GM23338 (cell line): ENCODE results near the gene PRDM10. TPM values are rescaled to one million over a fixed set of nuclear protein-coding genes. Genes with fewer than 3 reads are reported as not detected.

ENCODE experiments used
- ATAC-seq: fragments of 200-7000 bp; cut with Tn5 transposase; 3 replicates; pipeline ENCODE4 v1.9.1; 2020
- DNase-seq: peaks from one replicate; pipeline ENCODE4 v3.0.0-alpha.2; 2015; ENCODE audit warnings: low spot score
- H2AFZ ChIP-seq: fragments of 200-600 bp; sonication (generic); 2 replicates; pipeline ENCODE4 v1.8.0; 2016; ENCODE audit warnings: antibody characterized with exemption, mild to moderate bottlenecking, moderate library complexity
- H3F3A ChIP-seq: fragments of 200-600 bp; sonication (generic); replicated peaks from 2 replicates; pipeline ENCODE4 v1.8.0; 2017; ENCODE audit warnings: antibody characterized with exemption, mixed run types, low read depth
- H3K27ac ChIP-seq: fragments of 200-600 bp; sonication (generic); 2 replicates; pipeline ENCODE4 v1.6.1; 2016; ENCODE audit warnings: low read depth
- H3K27me3 ChIP-seq: fragments of 200-600 bp; sonication (generic); 2 replicates; pipeline ENCODE4 v1.8.0; 2016; ENCODE audit warnings: mild to moderate bottlenecking, mixed run types, moderate library complexity; ENCODE audit not compliant: insufficient read depth
- H3K36me3 ChIP-seq: fragments of 200-600 bp; sonication (generic); 2 replicates; pipeline ENCODE4 v1.8.0; 2016; ENCODE audit warnings: mild to moderate bottlenecking; ENCODE audit not compliant: insufficient read depth
- H3K4me1 ChIP-seq: fragments of 200-600 bp; sonication (generic); 2 replicates; pipeline ENCODE4 v1.8.0; 2016; ENCODE audit warnings: mild to moderate bottlenecking, moderate library complexity; ENCODE audit not compliant: insufficient read depth
- H3K4me2 ChIP-seq: fragments of 200-600 bp; sonication (generic); 2 replicates; pipeline ENCODE4 v1.7.1; 2017; ENCODE audit warnings: mixed run types
- H3K4me3 ChIP-seq: fragments of 200-600 bp; sonication (generic); 2 replicates; pipeline ENCODE4 v1.6.1; 2016; ENCODE audit warnings: mixed run types
- H3K79me2 ChIP-seq: fragments of 200-600 bp; sonication (generic); replicated peaks from 2 replicates; pipeline ENCODE4 v1.8.0; 2017; ENCODE audit warnings: mild to moderate bottlenecking; ENCODE audit not compliant: insufficient read depth
- H3K9me2 ChIP-seq: fragments of 200-600 bp; sonication (generic); 2 replicates; pipeline ENCODE4 v1.8.0; 2017; ENCODE audit not compliant: insufficient read depth
- H4K20me1 ChIP-seq: fragments of 200-600 bp; sonication (generic); replicated peaks from 2 replicates; pipeline ENCODE4 v1.8.0; 2017; ENCODE audit warnings: mild to moderate bottlenecking; ENCODE audit not compliant: insufficient read depth
- H3K27ac Mint-ChIP-seq: 2 replicates; pipeline ENCODE4 v1.8.0; 2020; ENCODE audit warnings: inconsistent platforms, mild to moderate bottlenecking, moderate library complexity, mixed read lengths
- H3K27me3 Mint-ChIP-seq: 3 replicates; pipeline ENCODE4 v1.8.0; 2022; ENCODE audit warnings: low read depth, mild to moderate bottlenecking, moderate library complexity, mixed read lengths, inconsistent platforms; ENCODE audit not compliant: insufficient read depth, poor library complexity
- H3K36me3 Mint-ChIP-seq: 3 replicates; pipeline ENCODE4 v1.8.0; 2021; ENCODE audit warnings: low read depth, mild to moderate bottlenecking, inconsistent platforms, moderate library complexity, mixed read lengths
- H3K4me1 Mint-ChIP-seq: 3 replicates; pipeline ENCODE4 v1.8.0; 2020; ENCODE audit warnings: mild to moderate bottlenecking, inconsistent platforms, mixed read lengths
- H3K4me3 Mint-ChIP-seq: 3 replicates; pipeline ENCODE4 v1.8.0; 2021; ENCODE audit warnings: moderate library complexity, mild to moderate bottlenecking, inconsistent platforms, mixed read lengths
- H3K9me3 Mint-ChIP-seq: 3 replicates; pipeline ENCODE4 v1.8.0; 2020; ENCODE audit warnings: moderate library complexity, mild to moderate bottlenecking, inconsistent platforms, mixed read lengths
- CTCF ChIP-seq, 2 experiments: fragments of 200-600 bp in 1 of 2; sonication (generic) in 1 of 2; conservative IDR thresholded peaks; 2 replicates each; pipeline versions ENCODE4 v1.5.1 to v1.6.1; 2016 to 2017; ENCODE audit warnings: antibody characterized with exemption in 2 of 2, low read depth in 2 of 2, mild to moderate bottlenecking in 2 of 2, moderate library complexity in 1 of 2
- ETS1 ChIP-seq: IDR thresholded peaks from 2 replicates; pipeline ENCODE4 v1.6.1; 2016; ENCODE audit warnings: antibody characterized with exemption
- EZH2phosphoT487 ChIP-seq: fragments of 200-600 bp; sonication (generic); IDR thresholded peaks from one replicate; pipeline ENCODE4 v1.8.1; 2018; ENCODE audit warnings: antibody characterized with exemption; ENCODE audit not compliant: unreplicated experiment
- JUNB ChIP-seq: IDR thresholded peaks from one replicate; pipeline ENCODE4 v1.6.1; 2016; ENCODE audit warnings: antibody characterized with exemption; ENCODE audit not compliant: unreplicated experiment
- ZNF114 ChIP-seq: fragments of 250-450 bp; sonication (Bioruptor Pico); IDR thresholded peaks from 2 replicates; pipeline ENCODE4 v1.5.0; 2020; ENCODE audit warnings: mild to moderate bottlenecking, moderate library complexity
- polyA plus RNA-seq: library from polyadenylated mRNA; unstranded; fragments of >200 nt; fragmentation: Nextera tagmentation; extraction: Ambion mirVana; gene quantifications from 2 replicates; pipeline ENCODE4 v1.2.1, GENCODE V29; 2016
- total RNA-seq: library from RNA; depleted of rRNA; stranded (reverse); fragments of >200 nt; shearing (Covaris generic); gene quantifications from 2 replicates; pipeline ENCODE4 v1.2.3, GENCODE V29; 2014

Gene PRDM10
- total and polyA plus RNA-seq, 2 experiments from 2014 or later: 5.2 to 14.9 TPM

GRCh38 chr11:129975543-129975942 lies 27.1 kb downstream of the PRDM10 start (continued):
- TF ChIP-seq CTCF (conservative IDR thresholded peaks at IDR 0.05; ENCODE audit: low read depth in 2 of 2): no peak
- no peak for TF ChIP-seq ETS1

DNA sequence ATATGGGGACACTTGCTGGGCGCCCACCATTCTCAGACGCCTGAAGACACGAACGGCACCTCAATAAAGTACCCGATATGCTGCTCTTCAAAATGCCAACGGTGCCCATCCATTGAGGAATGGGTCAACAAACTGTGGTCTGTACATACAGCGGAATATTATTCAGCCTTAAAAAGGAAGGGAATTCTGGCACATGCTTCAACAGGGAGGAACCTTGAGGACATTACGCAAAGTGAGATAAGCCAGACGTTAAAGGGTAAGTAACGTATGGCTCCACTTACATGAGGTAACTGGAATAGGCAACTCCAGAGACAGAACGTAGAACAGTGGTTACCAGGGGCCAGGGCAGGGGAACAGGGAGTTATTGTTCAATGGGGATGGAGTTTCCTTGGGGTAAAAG lies 28.0 kb downstream of the PRDM10 start:
- H3K9me3 Mint-ChIP-seq: no peaks in the 10 kb centered on the region; the same call in 2 of the 3 replicates
- Histone ChIP-seq H3K27ac (no peak overlapping the region), H3K4me3 (no peak overlapping the region), H3K27me3 (no peaks in the 10 kb centered on the region), H3F3A (no peaks in the 10 kb centered on the region), H2AFZ (no peak overlapping the region), H3K79me2 (peaks cover 49% of the 10 kb centered on the region), H4K20me1 (0 out of 2 replicates have a peak, but pooled peaks cover 4% of the 10 kb centered on the region), H3K4me2 (no peak overlapping the region), H3K4me1 (peaks cover 16% of the 10 kb centered on the region), H3K36me3 (no peaks in the 10 kb centered on the region), H3K9me2 (0 out of 2 replicates have a peak, but pooled peaks cover 4% of the 10 kb centered on the region)
- H3K27ac Mint-ChIP-seq: no peak overlapping the region
- no peak for TF ChIP-seq EZH2phosphoT487
- TF ChIP-seq JUNB: no peak
- no peak for TF ChIP-seq ETS1
- no peak for TF ChIP-seq CTCF (conservative IDR thresholded peaks at IDR 0.05; ENCODE audit: low read depth in 2 of 2)
- peaks cover 5% of the 10 kb centered on the region for H3K27me3 Mint-ChIP-seq
- peaks cover 15% of the 10 kb centered on the region; the same call in 2 of the 3 replicates for H3K36me3 Mint-ChIP-seq
- peaks cover 27% of the 10 kb centered on the region for H3K4me1 Mint-ChIP-seq
- no peak overlapping the region for H3K4me3 Mint-ChIP-seq
- ATAC-seq (no peak), DNase-seq (no peak)

GRCh38 chr11:129974237-129974636 lies 28.4 kb downstream of the PRDM10 start:
- no peaks in the 10 kb centered on the region for H3K36me3 ChIP-seq
- H3K27me3 ChIP-seq: no peaks in the 10 kb centered on the region
- Mint-ChIP-seq H3K36me3 (peaks cover 15% of the 10 kb centered on the region; the same call in 2 of the 3 replicates), H3K27ac (no peak overlapping the region), H3K4me1 (peaks cover 24% of the 10 kb centered on the region), H3K4me3 (no peak overlapping the region), H3K27me3 (peaks cover 5% of the 10 kb centered on the region), H3K9me3 (no peaks in the 10 kb centered on the region; the same call in 2 of the 3 replicates)
- no peak overlapping the region for H2AFZ ChIP-seq
- 0 out of 2 replicates have a peak, but pooled peaks cover 4% of the 10 kb centered on the region for H3K9me2 ChIP-seq
- no peak overlapping the region for H3K4me2 ChIP-seq
- peaks cover 53% of the 10 kb centered on the region for H3K79me2 ChIP-seq
- H3K27ac ChIP-seq: 0 out of 2 replicates have a peak overlapping the region, but pooled peaks have one; percentile 2
- H3K4me3 ChIP-seq: no peak overlapping the region
- TF ChIP-seq ZNF114: no peak
- no peaks in the 10 kb centered on the region for H3F3A ChIP-seq
- DNase-seq: no peak
- peaks cover 16% of the 10 kb centered on the region for H3K4me1 ChIP-seq
- no peak for ATAC-seq
- 0 out of 2 replicates have a peak, but pooled peaks cover 4% of the 10 kb centered on the region for H4K20me1 ChIP-seq
